Measurements from ENCODE around the gene CPT1B.

CPT1B gene

GRCh38 chr22:50548040-50548920 is 29.9 kb downstream of the CPT1B start:
- DNase-seq (ENCODE audit: low read depth), result no peak
- no peak for TF ChIP-seq CTCF (conservative IDR thresholded peaks at IDR 0.05; ENCODE audit: low read depth, low read length)
- H3K4me3 ChIP-seq (ENCODE audit: low read depth, low read length), result no peak overlapping the region

GRCh38 chr22:50547263-50547985 is 30.8 kb downstream of the CPT1B start:
- no peak for TF ChIP-seq CTCF (conservative IDR thresholded peaks at IDR 0.05; ENCODE audit: low read depth, low read length)
- no peak overlapping the region for H3K4me3 ChIP-seq (ENCODE audit: low read depth, low read length)
- DNase-seq (ENCODE audit: low read depth), result no peak

- H3K4me3 ChIP-seq (ENCODE audit: low read depth, low read length), result no peak overlapping the region
- DNase-seq (ENCODE audit: low read depth), result no peak
- no peak for TF ChIP-seq CTCF (conservative IDR thresholded peaks at IDR 0.05; ENCODE audit: low read depth, low read length)
These were observed 31.6 kb downstream of the CPT1B start for GRCh38 chr22:50546326-50547262.

GRCh38 chr22:50545522-50546325 is 32.5 kb downstream of the CPT1B start, which contains the start of gene KLHDC7B:
Gene KLHDC7B, plus strand, starts transcription at chr22:50545899. Its CDS starts 345 bp downstream, at chr22:50546244.
- peak; percentile 51 for TF ChIP-seq CTCF (conservative IDR thresholded peaks at IDR 0.05; ENCODE audit: low read depth, low read length)
- no peak within 1 kb of the TSS for H3K4me3 ChIP-seq (ENCODE audit: low read depth, low read length)
- peak; percentile 58 for DNase-seq (ENCODE audit: low read depth)

- TF ChIP-seq CTCF (conservative IDR thresholded peaks at IDR 0.05; ENCODE audit: low read depth, low read length), result no peak
- DNase-seq (ENCODE audit: low read depth), result no peak
- no peak overlapping the region for H3K4me3 ChIP-seq (ENCODE audit: low read depth, low read length)
These were observed 33.4 kb downstream of the CPT1B start for GRCh38 chr22:50544746-50545253.
